GM12878 (cell line): ENCODE results near the gene MGA.

Experiments used
- EP300 ChIP-seq, 2 experiments: fragments of 150-350 bp in 1 of 2; IDR thresholded peaks; 2 replicates each; pipeline ENCODE4 v1.6.1; 2011 to 2012; ENCODE audit warnings: low read depth in 2 of 2, low read length in 2 of 2, borderline replicate concordance in 1 of 2, improper control_type of control experiment in 1 of 2, inconsistent platforms in 1 of 2; ENCODE audit not compliant: control insufficient read depth in 1 of 2
- EZH2 ChIP-seq: IDR thresholded peaks from 2 replicates; pipeline ENCODE4 v1.6.1; 2012; ENCODE audit warnings: low read depth, mild to moderate bottlenecking, control low read depth, inconsistent platforms, low read length, borderline replicate concordance; ENCODE audit not compliant: control insufficient read depth
- FOS ChIP-seq: IDR thresholded peaks from 3 replicates; pipeline ENCODE4 v1.6.1; 2011; ENCODE audit warnings: borderline replicate concordance; ENCODE audit not compliant: insufficient read length; ENCODE audit errors: extremely low read depth
- MTA2 ChIP-seq: fragments of 450-650 bp; IDR thresholded peaks from 2 replicates; pipeline ENCODE4 v1.6.1; 2016; ENCODE audit warnings: low read depth, mild to moderate bottlenecking, moderate library complexity
- NFYB ChIP-seq: IDR thresholded peaks from 2 replicates; pipeline ENCODE4 v1.6.1; 2011; ENCODE audit warnings: low read depth, mild to moderate bottlenecking, low read length, improper control_type of control experiment, moderate library complexity; ENCODE audit not compliant: insufficient read depth
- RELA ChIP-seq: fragments of 450-650 bp; IDR thresholded peaks from 2 replicates; pipeline ENCODE4 v1.8.0; 2014; ENCODE audit warnings: borderline replicate concordance; ENCODE audit not compliant: partially characterized antibody
- SREBF2 ChIP-seq: IDR thresholded peaks from 2 replicates; pipeline ENCODE4 v1.6.1; 2012; ENCODE audit warnings: mild to moderate bottlenecking, low read length
- TF ChIP-seq, protein P1 (sequence below): fragments of 450-650 bp; IDR thresholded peaks from 2 replicates; pipeline ENCODE4 v1.6.1; 2016; ENCODE audit warnings: mild to moderate bottlenecking
- TF ChIP-seq, protein P2 (sequence below): IDR thresholded peaks from 2 replicates; pipeline ENCODE4 v1.6.1; 2011; ENCODE audit warnings: borderline replicate concordance, low read depth, mild to moderate bottlenecking, moderate library complexity, low read length; ENCODE audit not compliant: insufficient read depth, poor library complexity, severe bottlenecking
- TF ChIP-seq, protein P3 (sequence below): fragments of 450-650 bp; conservative IDR thresholded peaks from 2 replicates; pipeline ENCODE4 v1.6.1; 2017; ENCODE audit warnings: mild to moderate bottlenecking, moderate library complexity
- TF ChIP-seq, protein P4 (sequence below), 3 experiments: IDR thresholded peaks in 2 of 3; conservative IDR thresholded peaks in 1 of 3; 2 replicates each; pipeline ENCODE4 v1.5.1; 2011; ENCODE audit warnings: low read depth in 3 of 3, low read length in 3 of 3, mild to moderate bottlenecking in 3 of 3, control low read depth in 2 of 3, moderate library complexity in 2 of 3, inconsistent platforms in 1 of 3, mixed read lengths in 1 of 3; ENCODE audit not compliant: control insufficient read depth in 2 of 3, insufficient read depth in 1 of 3; ENCODE audit errors: extremely low read depth in 1 of 3

DNA sequence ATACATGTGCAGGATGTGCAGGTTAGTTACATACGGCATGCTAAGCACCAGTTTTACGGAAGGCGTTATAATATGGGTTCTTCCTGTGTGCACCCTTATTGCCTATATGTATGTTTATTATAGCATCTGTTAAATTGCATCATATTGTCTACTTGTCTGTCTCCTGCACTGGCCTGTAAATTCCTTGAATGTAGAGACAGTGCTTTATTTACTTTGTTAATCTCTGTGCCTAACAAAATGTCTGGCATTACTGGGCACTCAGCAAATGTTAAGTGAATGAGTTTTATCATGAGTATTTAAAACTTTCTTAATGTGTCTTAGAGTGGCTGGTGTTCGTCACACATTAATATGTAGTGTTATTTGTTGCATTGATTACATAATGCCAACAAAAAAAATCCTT lies 23.8 kb downstream of the MGA start:
- no peak for TF ChIP-seq SREBF2
- TF ChIP-seq, protein P1, sequence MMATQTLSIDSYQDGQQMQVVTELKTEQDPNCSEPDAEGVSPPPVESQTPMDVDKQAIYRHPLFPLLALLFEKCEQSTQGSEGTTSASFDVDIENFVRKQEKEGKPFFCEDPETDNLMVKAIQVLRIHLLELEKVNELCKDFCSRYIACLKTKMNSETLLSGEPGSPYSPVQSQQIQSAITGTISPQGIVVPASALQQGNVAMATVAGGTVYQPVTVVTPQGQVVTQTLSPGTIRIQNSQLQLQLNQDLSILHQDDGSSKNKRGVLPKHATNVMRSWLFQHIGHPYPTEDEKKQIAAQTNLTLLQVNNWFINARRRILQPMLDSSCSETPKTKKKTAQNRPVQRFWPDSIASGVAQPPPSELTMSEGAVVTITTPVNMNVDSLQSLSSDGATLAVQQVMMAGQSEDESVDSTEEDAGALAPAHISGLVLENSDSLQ: no peak
- no peak for TF ChIP-seq RELA
- no peak for TF ChIP-seq EP300 (IDR thresholded peaks at IDR 0.05; ENCODE audit: borderline replicate concordance in 1 of 2, control insufficient read depth in 1 of 2, low read depth in 2 of 2, low read length in 2 of 2)
- TF ChIP-seq, protein P2, sequence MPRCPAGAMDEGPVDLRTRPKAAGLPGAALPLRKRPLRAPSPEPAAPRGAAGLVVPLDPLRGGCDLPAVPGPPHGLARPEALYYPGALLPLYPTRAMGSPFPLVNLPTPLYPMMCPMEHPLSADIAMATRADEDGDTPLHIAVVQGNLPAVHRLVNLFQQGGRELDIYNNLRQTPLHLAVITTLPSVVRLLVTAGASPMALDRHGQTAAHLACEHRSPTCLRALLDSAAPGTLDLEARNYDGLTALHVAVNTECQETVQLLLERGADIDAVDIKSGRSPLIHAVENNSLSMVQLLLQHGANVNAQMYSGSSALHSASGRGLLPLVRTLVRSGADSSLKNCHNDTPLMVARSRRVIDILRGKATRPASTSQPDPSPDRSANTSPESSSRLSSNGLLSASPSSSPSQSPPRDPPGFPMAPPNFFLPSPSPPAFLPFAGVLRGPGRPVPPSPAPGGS: no peak
- TF ChIP-seq MTA2: no peak
- TF ChIP-seq FOS: no peak
- TF ChIP-seq NFYB: no peak
- TF ChIP-seq, protein P3, sequence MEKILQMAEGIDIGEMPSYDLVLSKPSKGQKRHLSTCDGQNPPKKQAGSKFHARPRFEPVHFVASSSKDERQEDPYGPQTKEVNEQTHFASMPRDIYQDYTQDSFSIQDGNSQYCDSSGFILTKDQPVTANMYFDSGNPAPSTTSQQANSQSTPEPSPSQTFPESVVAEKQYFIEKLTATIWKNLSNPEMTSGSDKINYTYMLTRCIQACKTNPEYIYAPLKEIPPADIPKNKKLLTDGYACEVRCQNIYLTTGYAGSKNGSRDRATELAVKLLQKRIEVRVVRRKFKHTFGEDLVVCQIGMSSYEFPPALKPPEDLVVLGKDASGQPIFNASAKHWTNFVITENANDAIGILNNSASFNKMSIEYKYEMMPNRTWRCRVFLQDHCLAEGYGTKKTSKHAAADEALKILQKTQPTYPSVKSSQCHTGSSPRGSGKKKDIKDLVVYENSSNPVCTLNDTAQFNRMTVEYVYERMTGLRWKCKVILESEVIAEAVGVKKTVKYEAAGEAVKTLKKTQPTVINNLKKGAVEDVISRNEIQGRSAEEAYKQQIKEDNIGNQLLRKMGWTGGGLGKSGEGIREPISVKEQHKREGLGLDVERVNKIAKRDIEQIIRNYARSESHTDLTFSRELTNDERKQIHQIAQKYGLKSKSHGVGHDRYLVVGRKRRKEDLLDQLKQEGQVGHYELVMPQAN: no peak
- no peak for TF ChIP-seq EZH2
- TF ChIP-seq, protein P4, sequence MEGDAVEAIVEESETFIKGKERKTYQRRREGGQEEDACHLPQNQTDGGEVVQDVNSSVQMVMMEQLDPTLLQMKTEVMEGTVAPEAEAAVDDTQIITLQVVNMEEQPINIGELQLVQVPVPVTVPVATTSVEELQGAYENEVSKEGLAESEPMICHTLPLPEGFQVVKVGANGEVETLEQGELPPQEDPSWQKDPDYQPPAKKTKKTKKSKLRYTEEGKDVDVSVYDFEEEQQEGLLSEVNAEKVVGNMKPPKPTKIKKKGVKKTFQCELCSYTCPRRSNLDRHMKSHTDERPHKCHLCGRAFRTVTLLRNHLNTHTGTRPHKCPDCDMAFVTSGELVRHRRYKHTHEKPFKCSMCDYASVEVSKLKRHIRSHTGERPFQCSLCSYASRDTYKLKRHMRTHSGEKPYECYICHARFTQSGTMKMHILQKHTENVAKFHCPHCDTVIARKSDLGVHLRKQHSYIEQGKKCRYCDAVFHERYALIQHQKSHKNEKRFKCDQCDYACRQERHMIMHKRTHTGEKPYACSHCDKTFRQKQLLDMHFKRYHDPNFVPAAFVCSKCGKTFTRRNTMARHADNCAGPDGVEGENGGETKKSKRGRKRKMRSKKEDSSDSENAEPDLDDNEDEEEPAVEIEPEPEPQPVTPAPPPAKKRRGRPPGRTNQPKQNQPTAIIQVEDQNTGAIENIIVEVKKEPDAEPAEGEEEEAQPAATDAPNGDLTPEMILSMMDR (IDR thresholded peaks at IDR 0.05 in 2 of 3, conservative IDR thresholded peaks at IDR 0.05 in 1 of 3; ENCODE audit: control insufficient read depth in 2 of 3, extremely low read depth in 1 of 3, insufficient read depth in 1 of 3, low read depth in 3 of 3, low read length in 3 of 3): no peak
